ENCODE measurements around the gene MARVELD3. TPM values are rescaled to one million over a fixed set of nuclear protein-coding genes. Genes with fewer than 3 reads are reported as not detected.
"Not testable (repeated sequence)": the region's sequence is repeated elsewhere in the genome, so short reads cannot be mapped to it uniquely, and the experiment has no call there.

Gene MARVELD3, protein sequence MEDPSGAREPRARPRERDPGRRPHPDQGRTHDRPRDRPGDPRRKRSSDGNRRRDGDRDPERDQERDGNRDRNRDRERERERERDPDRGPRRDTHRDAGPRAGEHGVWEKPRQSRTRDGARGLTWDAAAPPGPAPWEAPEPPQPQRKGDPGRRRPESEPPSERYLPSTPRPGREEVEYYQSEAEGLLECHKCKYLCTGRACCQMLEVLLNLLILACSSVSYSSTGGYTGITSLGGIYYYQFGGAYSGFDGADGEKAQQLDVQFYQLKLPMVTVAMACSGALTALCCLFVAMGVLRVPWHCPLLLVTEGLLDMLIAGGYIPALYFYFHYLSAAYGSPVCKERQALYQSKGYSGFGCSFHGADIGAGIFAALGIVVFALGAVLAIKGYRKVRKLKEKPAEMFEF
- not detected in 2 replicates for total RNA-seq
- 0.37 TPM for polyA plus RNA-seq (2012)

DNA sequence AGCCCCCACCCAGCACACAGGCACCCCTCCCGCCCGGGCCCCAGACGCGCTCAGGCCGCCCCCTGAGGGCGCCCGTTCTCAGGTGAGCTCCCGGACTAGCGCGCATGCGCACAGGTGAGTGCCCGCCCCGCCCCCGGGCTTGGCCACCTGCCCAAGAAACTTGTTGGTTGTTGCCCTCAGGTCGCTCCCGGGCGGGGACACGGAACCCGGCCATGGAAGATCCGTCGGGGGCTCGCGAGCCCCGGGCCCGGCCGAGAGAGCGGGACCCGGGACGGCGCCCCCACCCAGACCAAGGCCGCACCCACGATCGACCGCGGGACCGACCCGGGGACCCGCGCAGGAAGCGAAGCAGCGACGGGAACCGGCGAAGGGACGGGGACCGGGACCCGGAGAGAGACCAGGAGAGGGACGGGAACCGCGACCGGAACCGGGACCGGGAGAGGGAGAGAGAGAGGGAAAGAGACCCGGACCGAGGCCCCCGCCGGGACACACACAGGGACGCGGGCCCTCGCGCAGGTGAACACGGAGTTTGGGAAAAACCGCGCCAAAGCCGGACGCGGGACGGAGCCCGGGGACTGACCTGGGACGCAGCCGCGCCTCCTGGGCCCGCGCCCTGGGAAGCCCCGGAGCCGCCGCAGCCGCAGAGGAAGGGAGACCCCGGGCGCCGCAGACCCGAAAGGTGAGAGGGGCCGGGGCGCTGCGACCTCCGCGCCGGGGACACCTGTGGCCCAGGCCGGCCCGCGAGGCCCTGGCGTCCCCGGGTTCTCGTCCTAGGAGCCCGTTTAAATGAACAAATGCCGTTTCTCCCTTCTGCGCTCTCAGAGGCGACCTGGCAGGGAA is at the start of gene MARVELD3:
TSS of gene MARVELD3 (plus strand) at position 167 of the 840 bp plus-strand sequence. CDS start at position 213, 46 bp downstream.
- no peak for DNase-seq (ENCODE audit: low read depth)

DNA sequence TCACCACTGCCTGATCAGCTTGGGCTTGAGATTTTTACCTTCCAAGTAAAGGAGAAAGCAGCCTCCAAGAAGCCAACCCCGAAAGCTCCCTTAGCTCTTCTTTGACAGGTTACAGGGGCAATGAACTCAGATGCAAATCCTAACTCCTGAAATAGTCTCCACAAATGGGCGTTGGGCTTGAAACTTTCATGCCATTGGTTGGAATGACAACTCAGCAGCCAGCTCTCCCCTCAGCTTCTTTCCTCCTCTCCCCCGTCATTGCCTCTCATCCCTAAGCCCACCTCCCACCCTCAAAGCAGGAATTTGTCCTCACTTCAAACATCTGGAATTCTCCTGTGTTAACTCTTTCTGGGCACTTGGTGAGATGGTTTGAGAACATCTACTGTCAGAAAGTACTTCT is 49.0 kb upstream of the MARVELD3 start, which contains the start of gene TAT:
TSS of gene TAT (minus strand) at position 122 of the 400 bp plus-strand sequence. CDS start 677 bp downstream, outside the sequence.
- no peak for DNase-seq (ENCODE audit: low read depth)

DNA sequence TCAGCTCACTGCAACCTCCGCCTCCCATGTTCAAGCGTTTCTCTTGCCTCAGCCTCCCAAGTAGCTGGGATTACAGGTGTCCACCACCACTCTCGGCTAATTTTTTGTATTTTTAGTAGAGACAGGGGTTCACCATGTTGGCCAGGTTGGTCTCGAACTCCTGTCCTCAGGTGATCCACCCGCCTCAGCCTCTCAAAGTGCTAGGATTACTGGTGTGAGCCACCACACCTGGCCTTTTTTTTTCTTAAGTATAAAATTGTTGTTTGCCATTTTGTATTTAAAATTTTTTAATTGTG is 43.5 kb upstream of the MARVELD3 start:
- not testable (repeated sequence) for DNase-seq (ENCODE audit: low read depth)

DNA sequence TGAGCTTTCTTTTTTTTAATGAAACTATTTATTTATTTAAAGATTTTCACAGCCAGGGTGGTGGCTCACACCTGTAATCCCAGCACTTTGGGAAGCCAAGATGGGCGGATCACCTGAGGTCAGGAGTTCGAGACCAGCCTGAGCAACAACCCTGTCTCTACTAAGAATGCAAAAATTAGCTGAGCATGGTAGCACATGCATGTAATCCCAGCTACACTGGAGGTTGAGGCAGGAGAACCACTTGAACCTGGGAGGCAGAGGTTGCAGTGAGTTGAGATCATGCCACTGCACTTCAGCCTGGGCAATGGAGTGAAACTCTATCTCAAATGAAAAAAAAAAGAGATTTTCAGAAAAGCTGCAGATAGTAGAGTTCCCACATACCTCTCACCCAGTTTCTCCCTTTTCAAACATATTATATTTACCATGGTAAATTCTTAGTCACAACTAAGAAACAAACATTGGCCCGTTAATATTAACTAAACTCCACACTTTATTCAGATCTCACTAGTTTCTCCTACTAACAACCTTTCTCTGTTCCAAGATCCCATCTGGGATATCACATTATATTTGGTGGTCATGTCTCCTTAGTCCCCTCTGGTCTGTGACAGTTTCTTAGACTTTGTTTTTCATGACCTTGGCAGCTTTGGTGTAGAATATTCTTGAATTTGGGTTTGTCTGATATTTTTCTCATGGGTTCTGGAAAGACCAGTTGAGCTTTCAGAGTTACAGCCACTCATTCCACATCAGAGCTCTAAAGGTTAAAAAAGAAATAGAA is 41.3 kb upstream of the MARVELD3 start:
- no peak for DNase-seq (ENCODE audit: low read depth)

DNA sequence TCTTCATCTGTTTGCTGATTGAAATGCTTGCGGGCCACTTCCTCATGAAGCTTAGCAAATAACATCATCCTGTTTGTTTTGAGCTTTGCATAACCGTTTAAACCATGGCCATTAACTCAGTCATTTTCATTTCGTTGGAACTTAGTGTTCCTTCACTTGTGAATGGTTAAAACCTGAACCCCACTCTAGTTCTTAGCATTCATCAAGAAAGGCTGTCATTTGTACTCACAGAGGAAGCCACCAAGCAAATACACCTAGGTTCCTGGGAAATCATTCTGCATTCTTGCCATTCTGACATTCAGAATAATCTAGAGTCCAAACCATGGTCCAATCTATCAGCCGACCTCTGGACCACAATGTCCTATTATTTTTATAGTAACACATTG is 40.7 kb upstream of the MARVELD3 start:
- DNase-seq (ENCODE audit: low read depth): no peak

DNA sequence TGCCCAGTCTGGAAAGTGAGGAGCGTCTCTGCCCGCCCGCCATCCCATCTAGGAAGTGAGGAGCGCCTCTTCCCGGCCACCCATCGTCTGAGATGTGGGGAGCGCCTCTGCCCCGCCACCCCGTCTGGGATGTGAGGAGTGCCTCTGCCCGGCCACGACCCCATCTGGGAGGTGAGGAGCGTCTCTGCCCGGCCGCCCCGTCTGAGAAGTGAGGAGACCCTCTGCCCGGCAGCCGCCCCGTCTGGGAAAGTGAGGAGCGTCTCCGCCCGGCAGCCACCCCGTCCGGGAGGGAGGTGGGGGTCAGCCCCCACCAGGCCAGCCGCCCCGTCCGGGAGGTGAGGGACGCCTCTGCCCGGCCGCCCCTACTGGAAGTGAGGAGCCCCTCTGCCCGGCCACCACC is 36.6 kb upstream of the MARVELD3 start:
- not testable (repeated sequence) for DNase-seq (ENCODE audit: low read depth)

DNA sequence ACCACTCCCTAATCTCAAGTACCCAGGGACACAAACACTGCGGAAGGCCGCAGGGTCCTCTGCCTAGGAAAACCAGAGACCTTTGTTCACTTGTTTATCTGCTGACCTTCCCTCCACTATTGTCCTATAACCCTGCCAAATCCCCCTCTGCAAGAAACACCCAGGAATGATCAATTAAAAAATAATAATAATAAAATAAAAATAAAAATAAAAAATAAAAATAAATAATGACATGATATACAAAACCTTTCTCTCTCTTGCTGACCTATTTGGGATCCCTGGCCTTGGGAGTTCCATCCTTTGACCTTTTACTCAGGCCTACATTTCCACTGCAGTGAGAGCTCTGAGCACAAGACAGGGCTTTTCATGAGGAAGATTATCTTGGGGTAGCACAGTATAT is 35.9 kb upstream of the MARVELD3 start:
- not testable (repeated sequence) for DNase-seq (ENCODE audit: low read depth)

DNA sequence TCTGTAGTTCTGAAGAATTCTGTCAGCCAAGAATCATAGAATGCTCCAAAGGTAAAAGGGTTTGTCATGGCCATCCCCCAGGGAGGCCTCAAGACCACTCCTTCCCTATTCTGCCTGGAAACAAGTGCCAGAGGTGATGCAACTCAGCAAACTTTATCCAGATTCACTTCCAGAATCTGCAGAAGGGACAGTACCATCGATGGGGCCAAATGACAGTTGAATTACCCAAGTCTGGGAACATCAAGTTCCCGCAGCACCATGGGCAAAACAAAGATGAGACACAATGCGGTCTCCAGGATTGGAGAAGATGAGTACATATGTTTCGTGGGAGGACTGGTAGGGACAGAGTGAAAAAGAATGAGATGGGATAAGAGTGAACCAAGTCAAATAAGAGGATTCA is 35.4 kb upstream of the MARVELD3 start:
- DNase-seq (ENCODE audit: low read depth): no peak

DNA sequence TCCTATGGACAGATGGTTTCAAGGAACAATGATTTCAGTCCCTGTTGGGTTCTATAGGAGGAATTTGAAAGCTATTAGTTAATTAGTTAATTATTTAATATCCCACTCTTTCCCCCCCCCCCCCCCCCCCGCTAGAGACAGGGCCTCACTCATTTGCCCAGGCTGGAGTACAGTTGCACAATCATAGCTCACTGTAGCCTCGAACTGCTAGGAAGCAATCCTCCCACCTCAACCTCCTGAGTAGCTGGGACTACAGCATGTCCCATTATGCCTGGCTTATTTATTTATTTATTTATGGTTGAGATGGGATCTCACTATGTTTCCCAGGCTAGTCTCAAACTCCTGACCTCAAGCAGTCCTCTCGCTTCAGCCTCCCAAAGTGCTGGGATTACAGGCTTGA is 34.1 kb upstream of the MARVELD3 start:
- no peak for DNase-seq (ENCODE audit: low read depth)

DNA sequence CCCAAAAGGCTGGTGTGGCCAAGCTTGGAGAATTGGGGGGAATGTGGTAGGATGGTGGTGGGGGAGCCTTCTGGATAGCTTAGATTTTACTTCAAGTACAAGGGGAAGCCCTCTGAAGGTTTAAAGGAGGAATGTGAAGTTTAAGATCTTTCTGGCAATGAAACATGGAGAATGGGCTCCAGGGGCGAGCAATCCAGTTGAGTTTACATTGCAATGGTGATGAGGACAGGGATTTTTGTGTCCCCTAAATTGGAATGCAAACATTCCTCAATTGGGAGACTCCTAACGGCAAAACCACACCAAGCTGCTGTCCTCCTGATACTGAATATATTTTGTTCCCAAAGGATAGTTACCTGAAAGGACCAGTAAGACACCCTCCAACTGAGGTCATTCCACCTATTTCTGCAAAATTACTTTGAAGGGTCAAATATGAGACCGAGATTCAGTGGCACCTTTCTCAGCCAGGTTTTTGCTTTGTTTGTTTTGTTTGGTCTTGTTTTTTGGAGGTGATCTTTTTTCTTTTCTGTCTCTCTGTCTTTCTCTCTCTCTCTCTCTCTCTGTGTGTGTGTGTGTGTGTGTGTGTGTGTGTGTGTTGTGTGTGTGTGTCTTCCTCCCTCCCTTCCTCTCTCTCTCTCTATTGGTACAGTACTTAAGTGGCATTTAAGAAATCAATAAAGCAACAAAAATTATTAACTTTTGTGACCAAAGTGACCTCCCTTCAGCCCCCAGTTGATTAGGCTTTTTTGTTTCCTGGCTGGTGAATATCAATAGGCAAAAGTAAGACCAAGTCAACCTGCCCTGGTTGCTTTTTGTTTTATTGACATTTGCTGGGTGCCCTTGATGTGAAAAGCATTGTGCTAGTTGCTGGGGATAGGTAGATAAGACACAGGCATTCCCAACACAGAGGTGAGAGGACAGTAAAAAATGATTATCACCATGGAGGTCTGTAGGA is 32.7 kb upstream of the MARVELD3 start:
- DNase-seq (ENCODE audit: low read depth): no peak

DNA sequence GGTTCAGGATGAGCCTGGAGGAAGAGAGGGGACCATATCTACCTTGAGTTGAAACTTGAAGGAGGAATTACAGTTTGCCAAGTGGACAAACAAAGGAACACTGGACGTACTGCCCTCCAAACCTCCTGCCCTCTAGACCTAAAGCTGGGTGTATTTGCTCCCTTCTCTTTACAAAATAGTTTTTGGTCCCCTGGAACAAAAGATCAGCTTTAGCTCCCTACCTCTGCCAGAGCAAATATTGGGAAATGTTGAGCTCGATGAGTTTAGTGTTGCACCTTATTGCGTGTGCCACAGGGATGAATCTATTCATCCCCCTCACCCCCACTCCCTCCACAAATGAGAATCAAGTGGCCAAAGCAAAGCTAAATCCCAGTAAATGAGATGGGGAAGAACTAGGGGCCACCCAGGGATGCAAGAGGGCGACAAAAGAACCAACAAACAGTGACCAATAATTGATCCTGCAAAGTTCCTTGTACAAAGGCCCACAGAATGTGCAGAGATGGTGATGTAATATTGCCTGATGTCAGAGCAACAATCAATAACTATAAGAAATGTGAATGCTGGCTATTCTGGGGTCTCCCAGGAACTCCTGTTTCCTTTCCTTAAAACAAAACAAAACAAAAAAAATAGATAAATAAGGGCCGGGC is 31.9 kb upstream of the MARVELD3 start:
- no peak for DNase-seq (ENCODE audit: low read depth)

DNA sequence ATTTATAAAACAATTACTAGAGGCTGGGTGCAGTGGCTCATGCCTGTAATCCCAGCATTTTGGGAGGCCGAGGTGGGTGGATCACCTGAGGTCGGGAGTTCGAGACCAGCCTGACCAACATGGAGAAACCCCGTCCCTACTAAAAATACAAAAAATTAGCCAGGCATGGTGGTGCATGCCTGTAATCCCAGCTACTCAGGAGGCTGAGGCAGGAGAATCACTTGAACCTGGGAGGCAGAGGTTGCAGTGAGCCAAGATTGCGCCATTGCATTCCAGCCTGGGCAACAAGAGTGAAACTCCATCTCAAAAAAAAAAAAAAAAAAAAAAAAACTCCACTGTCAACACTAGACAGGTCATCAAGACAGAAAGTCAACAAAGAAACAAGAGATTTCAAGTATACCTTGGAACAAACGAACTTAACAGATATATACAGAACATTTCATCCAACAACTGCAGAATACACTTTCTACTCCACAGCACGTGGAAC is 30.6 kb upstream of the MARVELD3 start:
- not testable (repeated sequence) for DNase-seq (ENCODE audit: low read depth)

DNA sequence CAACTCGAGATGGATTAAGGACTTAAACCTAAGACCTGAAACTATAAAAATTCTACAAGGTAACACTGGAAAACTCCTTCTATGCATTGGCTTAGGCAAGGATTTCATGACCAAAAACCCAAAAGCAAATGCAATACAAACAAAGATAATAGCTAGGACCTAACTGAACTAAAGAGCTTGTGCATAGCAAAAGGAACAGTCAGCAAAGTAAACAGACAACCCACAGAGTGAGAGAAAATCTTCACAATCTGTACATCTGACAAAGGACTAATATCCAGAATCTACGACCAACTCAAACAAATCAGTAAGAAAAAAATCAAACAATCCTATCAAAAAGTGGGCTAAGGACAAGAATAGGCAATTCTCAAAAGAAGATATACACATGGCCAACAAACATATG is 27.6 kb upstream of the MARVELD3 start:
- not testable (repeated sequence) for DNase-seq (ENCODE audit: low read depth)

DNA sequence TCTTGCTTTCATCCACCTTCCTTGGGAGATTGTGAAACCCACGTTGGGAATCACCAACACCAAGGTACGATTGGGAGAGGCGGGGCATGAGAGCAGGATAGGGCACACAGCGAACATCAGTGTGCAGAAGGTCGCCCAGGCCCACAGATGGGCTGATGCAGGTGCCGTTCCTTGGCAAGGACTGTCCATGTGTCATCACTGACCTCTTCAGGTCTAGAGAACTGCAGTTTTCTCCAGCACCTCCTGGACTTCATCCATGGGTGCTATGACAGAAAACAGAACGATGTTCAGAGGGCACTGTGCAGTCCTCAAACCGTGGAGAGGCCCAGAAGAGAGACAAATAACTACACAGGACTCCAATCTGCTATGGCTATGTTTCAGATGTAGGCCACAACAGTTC is 25.2 kb upstream of the MARVELD3 start:
- DNase-seq (ENCODE audit: low read depth): no peak

DNA sequence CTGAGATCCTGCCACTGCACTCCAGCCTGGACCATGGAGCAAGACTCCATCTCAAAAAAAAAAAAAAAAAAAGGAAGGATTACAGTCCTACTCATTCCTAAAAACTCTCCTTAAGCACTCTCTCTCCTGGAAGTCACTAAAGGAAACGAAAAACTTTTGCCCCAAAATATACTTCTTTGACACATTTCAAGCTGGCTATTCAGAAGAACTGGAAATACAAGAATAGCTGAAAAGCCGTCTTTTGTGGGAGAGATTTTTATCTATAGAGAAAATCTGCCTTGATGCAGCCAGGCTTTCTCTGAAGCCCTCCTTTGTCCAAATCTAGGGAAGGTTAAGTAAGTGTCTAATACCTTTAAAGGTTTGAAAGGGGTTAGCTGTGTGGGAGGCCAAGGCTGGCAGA is 16.9 kb upstream of the MARVELD3 start:
- no peak for DNase-seq (ENCODE audit: low read depth)

DNA sequence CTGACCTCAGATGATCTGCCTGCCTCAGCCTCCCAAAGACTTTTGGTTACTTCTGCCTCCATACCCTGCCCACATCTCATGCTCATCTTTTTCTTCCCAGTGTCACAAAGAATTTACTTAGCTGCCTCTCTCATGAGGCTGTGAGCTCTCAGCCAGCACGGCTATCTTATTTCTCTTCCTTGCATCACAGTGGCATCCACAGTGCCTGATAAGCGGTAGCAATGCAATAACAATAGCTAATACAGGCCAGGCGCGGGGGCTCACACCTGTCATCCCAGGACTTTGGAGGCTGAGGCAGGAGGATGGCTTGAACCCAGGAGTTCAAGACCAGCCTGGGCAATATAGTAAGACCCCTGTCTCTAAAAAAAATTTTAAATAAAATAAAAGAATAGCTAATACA is 15.5 kb upstream of the MARVELD3 start:
- DNase-seq (ENCODE audit: low read depth): peak; percentile 7

DNA sequence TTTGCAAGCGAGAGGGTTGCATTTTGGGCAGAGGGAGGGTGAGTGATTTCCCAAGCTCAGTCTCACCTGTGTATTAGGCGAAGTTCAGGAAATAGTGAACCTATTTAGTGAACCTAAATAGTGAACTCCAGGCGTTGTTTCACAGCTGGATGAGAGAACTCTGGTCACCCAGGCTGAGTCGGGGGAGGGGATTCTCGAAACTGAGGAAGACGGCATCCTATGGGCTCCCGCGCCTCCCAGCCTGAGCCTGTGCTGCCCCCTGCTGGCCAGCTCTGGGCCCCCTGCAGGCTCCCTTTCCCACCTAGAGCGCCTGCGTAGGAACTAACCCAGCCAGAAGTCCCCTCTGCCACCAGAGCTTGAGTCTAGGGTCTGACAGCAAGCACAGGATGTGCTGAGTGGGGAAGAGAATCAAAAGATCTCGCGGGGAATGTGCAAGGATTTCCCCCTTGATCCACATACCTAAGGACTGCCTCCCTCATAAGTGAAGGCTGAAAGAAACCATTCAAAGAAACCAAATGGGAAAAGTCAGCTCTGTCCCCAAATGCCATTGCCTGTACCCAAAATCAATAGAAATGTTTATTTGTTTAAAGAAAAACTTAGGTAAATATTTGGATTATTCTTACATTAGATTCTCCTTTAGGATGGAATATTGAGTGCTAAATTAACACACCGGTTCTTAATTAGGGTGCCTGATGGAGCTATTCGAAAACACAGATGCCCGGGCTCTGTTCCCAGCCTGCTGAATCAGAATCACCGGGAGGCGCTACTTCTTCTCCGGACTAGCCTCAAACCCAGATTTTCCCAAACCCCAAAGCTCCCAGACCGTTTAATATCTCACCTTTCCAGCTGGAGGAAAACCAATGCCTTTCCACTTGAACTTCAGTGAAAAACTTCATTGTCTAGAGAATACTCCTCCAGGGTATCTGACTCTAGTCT is 14.8 kb upstream of the MARVELD3 start:
- DNase-seq (ENCODE audit: low read depth): peak; percentile 68

DNA sequence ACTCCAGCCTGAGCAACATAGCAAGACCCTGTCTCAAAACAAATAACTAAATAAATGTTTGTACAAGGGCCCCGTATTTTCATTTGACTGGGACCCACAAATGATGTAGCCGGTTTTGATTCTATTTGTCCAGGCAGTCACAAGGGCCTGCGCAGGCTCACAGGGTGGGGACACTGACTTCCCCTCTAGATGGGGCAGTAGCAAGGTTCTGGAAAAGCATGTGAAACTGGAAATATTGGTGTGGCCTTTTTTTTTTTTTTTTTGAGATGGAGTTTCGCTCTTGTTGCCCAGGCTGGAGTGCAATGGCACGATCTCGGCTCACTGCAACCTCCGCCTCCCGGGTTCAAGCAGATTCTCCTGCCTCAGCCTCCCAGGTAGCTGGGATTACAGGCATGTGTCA is 11.0 kb upstream of the MARVELD3 start:
- DNase-seq (ENCODE audit: low read depth): not testable (repeated sequence)

DNA sequence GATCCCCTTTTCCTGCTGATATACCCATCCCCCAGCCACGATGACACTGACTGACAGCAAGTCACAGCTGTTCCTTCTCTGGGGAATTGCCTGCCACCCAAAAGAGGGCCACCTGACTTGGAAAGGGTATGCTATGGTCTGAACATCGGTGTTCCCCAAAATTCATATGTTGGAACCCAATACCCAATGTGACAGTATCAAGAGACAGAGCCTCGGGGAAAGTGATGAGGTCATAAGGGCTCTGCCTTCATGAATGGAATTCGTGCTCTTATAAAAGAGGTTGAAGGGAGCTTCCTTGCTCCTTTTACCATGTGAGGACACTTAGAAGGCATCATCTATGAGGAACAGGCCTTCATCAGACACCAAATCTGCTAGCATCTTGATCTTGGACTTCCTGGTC is 7.6 kb upstream of the MARVELD3 start:
- DNase-seq (ENCODE audit: low read depth): no peak

Data from myocyte (in vitro differentiated cells).